Measurements from ENCODE around the gene TLE7. TPM values are rescaled to one million over a fixed set of nuclear protein-coding genes. Genes with fewer than 3 reads are reported as not detected.

The TLE7 gene
- total RNA-seq, 1 experiment from 2014 or later, result not detected

DNA sequence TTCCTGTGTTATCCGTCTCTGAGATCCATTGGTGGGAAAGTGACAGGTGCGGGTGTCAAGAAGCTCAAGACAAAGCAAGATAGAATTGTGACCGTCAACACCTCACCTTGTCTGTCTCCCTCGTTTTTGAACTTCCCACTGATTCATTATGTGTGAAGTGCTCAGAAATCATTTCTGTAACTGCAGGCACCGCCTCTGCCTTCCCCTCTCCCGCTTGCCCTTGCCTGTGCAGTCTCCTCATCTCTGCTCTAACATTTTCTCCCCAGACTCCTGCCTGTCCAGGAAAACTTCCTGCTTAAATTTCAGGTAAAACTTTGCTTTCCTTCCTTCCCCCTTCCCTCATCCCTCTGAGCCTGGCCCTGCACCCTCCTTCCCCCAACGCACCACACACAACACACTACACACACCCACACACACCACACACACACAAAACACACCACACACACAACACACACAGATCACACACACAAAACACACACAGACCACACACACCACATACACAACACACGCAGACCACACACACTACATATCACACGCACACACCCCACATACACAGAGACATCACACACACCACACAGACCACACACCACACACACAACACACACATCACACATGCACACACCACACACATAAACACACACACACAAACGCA is 57.7 kb downstream of the TLE7 start:
- Mint-ChIP-seq H3K4me3 (ENCODE audit: unreplicated experiment) (no peak overlapping the region), H3K4me1 (ENCODE audit: insufficient read depth, unreplicated experiment) (no peaks in the 10 kb centered on the region), H3K9me3 (ENCODE audit: unreplicated experiment) (no peaks in the 10 kb centered on the region), H3K36me3 (ENCODE audit: insufficient read depth, unreplicated experiment) (no peaks in the 10 kb centered on the region), H3K27ac (ENCODE audit: low read depth, unreplicated experiment) (no peak overlapping the region), H3K27me3 (ENCODE audit: insufficient read depth, unreplicated experiment) (peaks cover 8% of the 10 kb centered on the region)
- no peak for DNase-seq (ENCODE audit: unreplicated experiment)
- ChIA-PET POLR2A (no interaction called here), CTCF (interaction anchor here (0.6 kb wide), 1 partner anchor 40 kb away, joined by 3 read pairs; no protein-coding TSS in a partner anchor)
- no TSS peak for BruUV-seq (replicated peaks)
- intact Hi-C loops (cut with micrococcal nuclease), result no loop called here
- TF ChIP-seq CTCF (IDR thresholded peaks at IDR 0.05; ENCODE audit: unreplicated experiment), result no peak

- intact Hi-C loops (cut with micrococcal nuclease), result no loop called here
- Mint-ChIP-seq H3K4me3 (ENCODE audit: unreplicated experiment) (no peak overlapping the region), H3K9me3 (ENCODE audit: unreplicated experiment) (no peaks in the 10 kb centered on the region), H3K36me3 (ENCODE audit: insufficient read depth, unreplicated experiment) (no peaks in the 10 kb centered on the region), H3K27ac (ENCODE audit: low read depth, unreplicated experiment) (no peak overlapping the region), H3K27me3 (ENCODE audit: insufficient read depth, unreplicated experiment) (peaks cover 11% of the 10 kb centered on the region), H3K4me1 (ENCODE audit: insufficient read depth, unreplicated experiment) (no peaks in the 10 kb centered on the region)
- no peak for DNase-seq (ENCODE audit: unreplicated experiment)
- BruUV-seq (replicated peaks), result no TSS peak
- no peak for TF ChIP-seq CTCF (IDR thresholded peaks at IDR 0.05; ENCODE audit: unreplicated experiment)
- CTCF ChIA-PET, result interaction anchor here (1.0 kb wide), 1 partner anchor 25 kb away, joined by 4 read pairs; no protein-coding TSS in a partner anchor
- POLR2A ChIA-PET, result no interaction called here
Observed at GRCh38 chr16:71383054-71383773, 58.6 kb downstream of the TLE7 start.

DNA sequence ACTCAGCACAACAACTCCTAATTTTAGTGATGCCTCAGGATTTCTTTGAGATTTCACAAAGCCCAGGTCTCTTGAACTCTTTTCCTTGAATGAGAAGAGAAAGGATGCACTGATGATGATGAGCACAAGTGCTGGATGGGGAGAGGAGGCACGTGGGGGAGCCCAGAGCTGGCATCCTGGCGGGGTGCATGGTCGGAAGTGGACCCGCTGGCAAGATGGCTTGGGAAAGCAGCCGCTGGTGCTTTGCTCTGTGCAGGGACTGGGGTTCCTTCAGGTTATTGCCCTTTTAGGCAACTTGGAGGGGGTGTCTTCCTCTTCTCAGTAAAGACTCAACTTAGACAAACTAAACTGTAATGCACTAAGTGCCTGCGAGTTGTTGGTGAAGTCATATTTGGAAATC is 61.0 kb downstream of the TLE7 start:
- Mint-ChIP-seq H3K36me3 (ENCODE audit: insufficient read depth, unreplicated experiment) (no peaks in the 10 kb centered on the region), H3K4me1 (ENCODE audit: insufficient read depth, unreplicated experiment) (no peaks in the 10 kb centered on the region), H3K4me3 (ENCODE audit: unreplicated experiment) (no peak overlapping the region), H3K9me3 (ENCODE audit: unreplicated experiment) (no peaks in the 10 kb centered on the region), H3K27ac (ENCODE audit: low read depth, unreplicated experiment) (no peak overlapping the region), H3K27me3 (ENCODE audit: insufficient read depth, unreplicated experiment) (peaks cover 24% of the 10 kb centered on the region)
- intact Hi-C loops (cut with micrococcal nuclease), result no loop called here
- POLR2A ChIA-PET, result interaction anchor here (0.7 kb wide), 1 partner anchor 21 kb away, joined by 3 read pairs; no protein-coding TSS in a partner anchor
- CTCF ChIA-PET, result no interaction called here
- no peak for DNase-seq (ENCODE audit: unreplicated experiment)
- no peak for TF ChIP-seq CTCF (IDR thresholded peaks at IDR 0.05; ENCODE audit: unreplicated experiment)
- no TSS peak for BruUV-seq (replicated peaks)

Other genes starting within 250 kb of the TLE7 start
- gene HYDIN, start 211.3 kb downstream of the TLE7 start, total RNA-seq (2022), result 0.35 TPM in 1 of 2 replicates, not detected in the other
- 25.6 and 27.7 TPM in 2 replicates for gene CMTR2, start 152.7 kb downstream of the TLE7 start, total RNA-seq (2022)
- gene CALB2, start 83.3 kb downstream of the TLE7 start, total RNA-seq (2022), result 0.23 TPM in 1 of 2 replicates, not detected in the other
- 12.6 and 13.7 TPM in 2 replicates for gene ZNF23, start 20.2 kb upstream of the TLE7 start, total RNA-seq (2022)
- 4.1 and 4.6 TPM in 2 replicates for gene ZNF19, start 47.3 kb upstream of the TLE7 start, total RNA-seq (2022)
- 0.14 TPM in 1 of 2 replicates, not detected in the other for gene CHST4, start 84.4 kb upstream of the TLE7 start, total RNA-seq (2022)
- gene TAT, start 135.0 kb upstream of the TLE7 start, total RNA-seq (2022), result not detected in 2 replicates
- 1.1 and 1.3 TPM in 2 replicates for gene MARVELD3, start 184.1 kb upstream of the TLE7 start, total RNA-seq (2022)